SIG-M5 treated with dmso at 0.1 percent for 504 hours (cell line): ENCODE measurements around the gene SHISA5.
"Not testable (repeated sequence)": the region's sequence is repeated elsewhere in the genome, so short reads cannot be mapped to it uniquely, and the experiment has no call there.

Experiments used
- DNase-seq: peaks from one replicate; lab custom pipeline; 2025; ENCODE audit not compliant: unreplicated experiment; lab: John Stamatoyannopoulos, UW

Gene SHISA5

DNA sequence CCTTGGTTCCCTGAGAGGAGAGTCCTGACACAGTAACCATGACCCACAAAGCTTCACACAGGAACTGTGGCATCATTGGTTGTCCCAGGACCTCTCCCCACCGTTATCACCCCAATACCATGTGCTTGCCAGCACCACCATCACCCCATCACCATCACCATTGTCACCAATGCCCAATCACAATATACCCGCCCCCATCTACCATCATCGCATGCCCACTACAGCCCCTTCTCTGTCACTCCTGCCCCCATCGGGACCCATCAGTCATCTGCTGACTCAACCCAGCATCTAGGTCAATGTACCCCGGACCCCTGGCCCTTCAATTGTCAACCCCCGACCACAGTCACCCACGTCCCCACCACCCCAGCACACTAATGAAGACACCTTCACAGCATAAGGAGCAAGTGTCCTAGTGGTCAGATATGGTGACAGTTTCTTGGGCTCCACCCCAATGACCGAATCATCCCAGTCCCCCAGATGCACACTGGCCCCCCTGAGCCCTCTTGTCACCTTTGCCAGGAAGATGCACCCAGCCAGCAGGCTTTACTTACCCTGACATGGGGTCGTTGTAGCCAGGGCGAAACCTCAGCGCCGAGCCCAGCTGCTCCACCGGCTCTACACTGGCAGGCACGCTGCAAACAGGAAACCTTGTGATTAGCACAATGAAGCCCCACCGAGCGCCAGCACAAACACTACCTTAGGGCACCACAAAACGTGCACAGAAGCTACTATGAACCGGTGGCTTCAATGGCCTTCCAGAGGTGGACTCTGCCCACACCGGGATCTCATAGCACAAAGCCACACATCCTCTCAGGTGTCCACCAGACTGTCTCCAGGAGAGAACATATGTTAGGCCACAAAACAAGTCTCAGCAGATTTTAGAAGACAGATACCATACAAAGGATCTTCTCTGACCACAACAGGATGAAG, 25.1 kb downstream of the SHISA5 start:
- DNase-seq: no peak

DNA sequence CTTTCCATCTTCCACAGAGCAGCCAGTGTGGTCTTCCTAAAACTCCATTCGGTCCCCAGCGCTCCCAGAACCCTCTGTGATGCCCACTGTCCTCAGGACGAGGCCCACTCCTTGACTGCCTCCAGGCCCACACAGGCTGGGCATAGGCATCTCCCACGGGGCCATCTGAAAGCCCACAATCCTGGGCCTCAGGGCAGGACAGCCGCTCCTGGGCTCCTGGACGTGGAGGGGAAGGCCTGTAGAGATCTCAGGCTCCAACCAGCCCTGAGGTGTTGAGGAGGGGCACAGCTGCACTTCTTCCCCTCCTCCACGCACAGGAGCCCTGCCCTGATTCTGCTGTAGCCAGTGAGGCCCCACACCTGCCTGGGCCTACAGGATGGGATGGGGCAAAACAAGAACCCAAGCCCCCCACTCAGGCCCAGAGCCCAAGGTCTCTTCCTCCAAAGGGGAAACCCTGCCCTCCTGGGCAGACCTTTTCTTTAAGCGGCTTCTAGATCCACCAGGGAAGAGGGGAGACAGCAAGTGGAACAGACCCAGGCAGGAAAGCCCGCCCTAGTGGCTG, 25.9 kb downstream of the SHISA5 start:
- no peak for DNase-seq

DNA sequence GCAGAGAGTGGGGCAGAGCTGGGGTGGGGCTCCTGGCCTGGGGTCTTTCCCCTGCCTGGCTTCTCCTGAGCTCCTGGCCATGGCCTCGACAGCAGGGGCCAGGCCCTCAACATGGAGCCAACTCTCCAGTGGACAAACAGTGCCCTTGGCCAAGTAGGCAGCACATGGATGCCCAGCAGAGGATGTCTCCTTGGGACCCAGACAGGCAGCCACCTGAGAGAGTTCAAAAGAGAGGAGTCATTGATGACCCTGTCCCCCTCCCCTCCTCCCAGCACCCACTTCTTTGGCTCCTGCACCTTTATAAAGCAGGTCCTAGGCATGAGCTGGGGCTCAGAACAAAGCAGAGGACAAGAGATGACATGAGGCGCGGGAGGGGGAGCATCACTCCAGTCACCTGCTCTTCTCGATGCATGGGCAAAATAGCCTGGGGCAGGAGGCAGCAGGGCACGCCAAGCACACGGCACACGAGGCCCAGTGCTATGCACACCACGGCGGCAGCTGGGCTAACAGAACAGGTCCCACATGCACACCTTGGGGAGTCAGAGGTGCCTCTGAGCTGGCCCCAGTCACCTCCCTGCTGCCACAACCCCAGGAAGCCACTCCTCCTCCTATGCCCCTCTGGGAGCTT, 27.4 kb downstream of the SHISA5 start:
- DNase-seq: no peak

GRCh38 chr3:48475188-48475587, 28.8 kb downstream of the SHISA5 start:
- no peak for DNase-seq

DNA sequence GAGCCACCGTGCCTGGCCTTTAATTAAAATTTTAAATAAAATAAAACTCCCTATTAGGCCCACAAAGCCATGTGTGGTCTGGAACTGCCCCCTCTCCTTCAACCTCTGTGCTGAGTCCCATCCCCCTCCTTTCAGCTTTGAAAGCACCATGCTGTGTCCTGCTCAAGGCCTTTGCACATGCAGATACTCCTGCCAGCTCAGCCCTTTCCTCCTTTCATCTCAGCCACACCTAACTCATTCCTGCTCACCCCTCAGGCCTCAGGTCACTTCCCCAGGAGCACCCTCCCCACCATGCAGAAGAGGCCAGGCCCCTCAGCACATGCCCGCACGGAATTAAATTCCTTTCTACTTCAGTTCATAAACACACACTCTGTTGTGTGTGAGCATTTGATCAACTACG, 29.4 kb downstream of the SHISA5 start:
- no peak for DNase-seq

DNA sequence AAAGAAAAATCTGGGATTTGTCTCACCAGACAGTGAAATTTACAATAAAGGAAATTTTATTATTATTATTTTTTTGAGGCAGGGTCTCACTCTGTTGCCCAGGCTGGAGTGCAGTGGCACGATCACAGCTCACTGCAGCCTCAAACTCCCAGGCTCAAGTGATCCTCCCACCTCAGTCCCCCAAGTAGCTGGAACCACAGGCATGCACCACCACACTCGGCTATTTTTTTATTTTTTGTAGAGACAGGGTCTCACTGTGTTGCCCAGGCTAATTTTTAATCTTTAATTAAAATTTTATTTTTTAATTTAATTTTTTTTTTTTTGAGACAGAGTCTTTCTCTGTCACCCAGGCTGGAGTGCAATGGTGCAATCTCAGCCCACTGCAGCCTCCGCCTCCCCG, 29.9 kb downstream of the SHISA5 start:
- not testable (repeated sequence) for DNase-seq

DNA sequence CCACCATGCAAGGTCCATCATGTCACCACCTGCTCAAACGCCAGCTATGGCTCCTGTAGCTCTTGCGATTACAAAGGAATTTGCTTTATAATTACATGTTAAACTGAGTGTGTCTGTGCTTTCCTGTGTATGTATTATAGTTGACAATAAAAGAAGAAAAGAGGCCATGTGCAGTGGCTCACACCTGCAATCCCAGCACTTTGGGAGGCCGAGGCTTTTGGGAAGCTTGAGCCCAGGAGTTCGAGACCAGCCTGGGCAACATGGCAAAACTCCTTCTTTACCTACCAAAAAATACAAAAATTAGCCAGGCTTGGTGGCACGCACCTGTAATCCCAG, 30.4 kb downstream of the SHISA5 start:
- DNase-seq: no peak

DNA sequence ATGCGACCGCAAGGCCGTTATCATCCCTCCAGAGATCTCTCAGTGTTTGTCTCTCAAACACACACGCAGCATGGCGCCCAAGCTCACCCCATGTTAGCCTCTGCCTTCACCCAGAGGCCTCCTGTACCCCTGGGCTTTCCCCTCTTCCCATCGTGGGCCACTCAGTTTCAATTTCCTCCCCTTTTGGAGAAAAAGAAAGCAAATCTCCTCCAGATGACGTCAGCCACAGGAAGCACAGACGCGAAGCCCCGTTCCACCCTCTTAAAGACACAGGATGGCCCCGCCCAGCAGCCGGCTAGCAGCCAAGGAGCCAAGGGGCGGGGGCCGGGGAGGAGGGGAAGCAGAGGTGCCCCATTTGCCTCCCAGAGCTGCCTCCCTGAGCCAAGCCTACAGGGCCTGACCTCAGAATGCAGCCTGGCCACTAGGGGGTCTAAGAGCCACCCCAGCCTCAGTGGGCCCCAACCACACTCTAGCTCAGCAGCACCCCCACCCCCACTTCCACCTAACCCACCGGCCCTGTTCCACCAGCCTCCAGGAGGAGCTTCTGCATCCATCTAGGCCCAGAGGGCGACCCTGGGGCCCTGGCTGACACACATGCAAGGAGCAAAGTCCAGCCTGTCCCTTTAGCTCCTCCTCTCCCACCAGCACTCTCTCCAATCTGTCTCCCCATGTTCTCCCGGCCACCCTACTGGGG, 30.9 kb downstream of the SHISA5 start:
- peak; percentile 98 for DNase-seq

- DNase-seq: no peak
Measured at GRCh38 chr3:48472673-48472922, 31.4 kb downstream of the SHISA5 start.

DNA sequence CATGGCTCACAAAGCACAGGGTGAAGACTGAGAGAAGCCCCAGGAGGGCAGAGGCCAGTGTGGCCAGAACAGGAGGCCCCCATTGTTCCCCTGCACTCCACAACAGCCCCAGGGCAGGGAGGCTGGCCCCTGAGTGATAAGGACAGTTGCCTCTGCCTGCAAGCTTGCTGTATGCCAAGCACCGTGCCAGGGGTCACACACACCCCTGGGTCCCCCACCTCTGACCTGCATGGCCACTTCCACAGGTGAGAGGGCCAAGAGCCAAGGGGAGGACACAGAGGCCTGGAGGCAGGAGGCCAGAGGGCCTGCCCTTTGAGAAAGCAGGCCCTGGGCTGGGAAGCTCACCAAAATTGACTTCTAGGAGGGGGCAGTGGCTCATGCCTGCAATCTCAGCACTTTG, 33.7 kb downstream of the SHISA5 start:
- DNase-seq: no peak

DNA sequence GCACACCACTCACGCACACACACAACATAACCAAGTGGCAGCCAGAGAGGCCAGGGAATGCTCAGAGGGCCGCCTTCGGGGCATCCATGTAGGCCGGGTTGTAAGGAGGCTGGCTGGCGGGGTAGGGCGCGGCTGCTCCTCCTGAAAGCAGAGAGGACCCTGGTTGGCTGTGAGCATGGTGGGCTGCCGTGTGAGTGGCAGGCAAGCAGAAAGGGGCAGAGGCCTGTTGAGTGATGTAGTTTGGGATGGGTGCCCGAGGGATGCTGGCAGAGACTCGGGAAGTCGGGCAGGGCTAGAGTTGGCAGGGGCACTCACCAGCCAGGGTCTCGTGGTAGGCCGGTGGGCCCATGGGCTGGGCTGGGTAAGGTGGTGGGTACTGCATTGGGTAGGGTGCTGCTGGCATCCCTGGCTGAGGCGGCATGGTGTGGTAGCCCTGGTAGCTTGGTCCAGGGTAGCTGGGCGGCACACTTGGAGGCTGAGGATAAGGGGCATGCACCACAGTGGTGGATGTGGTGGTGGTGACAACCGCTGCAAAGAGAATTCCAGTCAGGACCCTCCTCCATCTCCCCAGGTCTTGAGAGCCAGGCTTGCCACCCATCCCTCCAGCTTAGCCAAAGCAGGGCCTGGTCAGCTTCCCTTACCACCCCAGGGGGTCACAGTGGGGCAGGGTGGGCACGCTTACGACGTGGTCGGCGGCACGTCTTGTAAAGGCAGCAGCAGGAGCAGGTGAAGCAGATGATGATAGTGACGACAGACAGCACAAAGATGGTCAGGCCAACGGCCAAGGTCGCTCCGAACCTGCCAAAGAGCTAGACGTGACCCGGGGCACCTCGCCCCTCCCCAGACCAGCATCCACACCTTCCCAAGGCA, 34.7 kb downstream of the SHISA5 start:
- DNase-seq: no peak

GRCh38 chr3:48468329-48468731, 35.6 kb downstream of the SHISA5 start:
- DNase-seq: no peak

- no peak for DNase-seq
Measured at GRCh38 chr3:48467473-48468267, 36.3 kb downstream of the SHISA5 start.

GRCh38 chr3:48467110-48467454, 36.9 kb downstream of the SHISA5 start:
- DNase-seq: no peak

- no peak for DNase-seq
Measured at GRCh38 chr3:48466386-48467109, 37.4 kb downstream of the SHISA5 start.

DNA sequence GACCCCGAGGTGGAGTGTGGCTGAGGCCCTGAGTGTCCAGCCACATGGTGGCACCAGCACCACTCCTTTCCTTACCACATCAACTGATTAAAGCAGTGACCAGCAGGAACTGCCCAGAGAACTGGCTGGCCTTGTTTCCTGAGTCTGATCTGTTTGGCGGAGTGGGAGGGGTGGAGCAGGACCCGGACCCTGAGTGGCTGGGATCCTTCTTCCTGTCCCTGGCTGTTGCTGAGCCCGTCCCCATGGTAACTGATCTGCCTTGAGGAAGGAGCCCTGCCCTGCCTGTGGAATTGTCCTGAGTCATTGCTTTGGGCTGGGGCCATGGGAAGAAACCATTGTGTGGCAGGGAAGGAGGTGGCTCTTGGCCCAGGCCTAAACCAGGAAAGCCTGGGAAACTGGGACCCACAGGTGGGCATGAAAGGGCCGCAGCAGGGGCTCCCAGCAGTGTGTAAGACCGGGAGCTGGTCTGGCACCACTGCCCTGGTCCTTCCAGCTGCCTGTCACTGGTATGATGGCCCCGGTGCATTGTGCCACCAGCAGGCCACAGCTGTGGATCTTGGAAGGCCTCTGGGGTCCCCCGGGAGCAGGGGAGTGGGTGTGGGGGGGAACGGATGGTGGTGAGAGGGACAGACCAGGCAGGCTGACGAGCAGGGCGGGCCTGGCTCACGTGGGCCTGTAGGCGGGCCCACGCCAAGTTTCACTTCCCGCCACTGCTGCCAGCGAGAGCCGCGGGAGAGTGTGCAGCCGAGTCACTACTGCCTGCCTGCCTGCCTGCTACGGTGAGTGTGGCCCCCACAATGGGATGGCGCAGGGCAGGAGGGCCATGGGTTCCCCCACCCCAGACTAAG, 38.2 kb downstream of the SHISA5 start:
- DNase-seq: peak; percentile 93

GRCh38 chr3:48465237-48465530, 38.8 kb downstream of the SHISA5 start:
- no peak for DNase-seq

DNA sequence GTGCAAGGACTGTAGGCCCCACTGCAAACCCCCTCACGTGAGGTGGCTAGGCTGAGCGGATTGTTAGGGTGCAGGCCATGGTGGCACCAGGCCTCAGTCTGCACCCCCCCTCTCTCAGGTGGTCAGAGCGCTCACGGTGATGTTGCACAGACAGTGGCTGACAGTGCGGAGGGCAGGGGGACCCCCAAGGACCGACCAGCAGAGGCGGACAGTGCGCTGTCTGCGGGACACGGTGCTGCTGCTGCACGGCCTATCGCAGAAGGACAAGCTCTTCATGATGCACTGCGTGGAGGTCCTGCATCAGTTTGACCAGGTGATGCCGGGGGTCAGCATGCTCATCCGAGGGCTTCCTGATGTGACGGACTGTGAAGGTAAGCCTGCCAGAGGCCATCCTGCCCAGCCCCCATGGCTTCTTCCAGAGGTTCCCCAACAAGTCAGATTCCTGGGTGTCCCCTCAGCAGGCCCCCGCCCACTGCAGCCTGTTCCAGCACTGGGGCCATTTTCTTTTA, 39.2 kb downstream of the SHISA5 start:
- DNase-seq: no peak

GRCh38 chr3:48463703-48464102, 40.3 kb downstream of the SHISA5 start:
- DNase-seq: no peak
